Colonic mucosa (tissue), 4 donors: ENCODE measurements around the gene NRM. TPM values are rescaled to one million over a fixed set of nuclear protein-coding genes. Genes with fewer than 3 reads are reported as not detected.
A peak's percentile ranks its signal among the peaks of the same experiment; 100 is the strongest.

Source experiments
- DNase-seq: peaks from one replicate; pipeline ENCODE4 v3.0.0-alpha.2; 2020
- H3K27ac ChIP-seq: fragments of 200-600 bp; one replicate; pipeline ENCODE4 v1.8.0; 2021
- H3K27me3 ChIP-seq: fragments of 200-600 bp; one replicate; pipeline ENCODE4 v1.8.0; 2021
- H3K36me3 ChIP-seq: fragments of 200-600 bp; one replicate; pipeline ENCODE4 v1.8.0; 2021
- H3K4me1 ChIP-seq: fragments of 200-600 bp; one replicate; pipeline ENCODE4 v1.8.0; 2021; ENCODE audit warnings: mild to moderate bottlenecking
- H3K4me3 ChIP-seq: fragments of 200-600 bp; one replicate; pipeline ENCODE4 v1.8.0; 2021
- H3K9ac ChIP-seq, 2 donors: one replicate each; pipeline ENCODE4 v1.7.0; 2013; ENCODE audit warnings: control low read depth in 2 of 2, low read depth in 2 of 2, low read length in 2 of 2
- H3K9me3 ChIP-seq: fragments of 200-600 bp; one replicate; pipeline ENCODE4 v1.8.0; 2021
- intact Hi-C: fragments of 100-400 bp; cut with DNase I; formaldehyde crosslinking; loops from one replicate; pipeline ENCODE4 v1.14.1; 2022
- total RNA-seq, 2 donors: library from RNA; stranded (reverse); fragmentation: NEBNext Ultra II Directional in 1 of 2; extraction: Animal tissue kit (Norgen Biotek cat#: 25700) in 1 of 2; gene quantifications; one replicate each; pipeline ENCODE4 v1.2.1, GENCODE V29; 2021
- TF ChIP-seq, protein P1 (sequence below): fragments of 200-600 bp; IDR thresholded peaks from one replicate; pipeline ENCODE4 v1.8.0; 2022; ENCODE audit warnings: antibody characterized with exemption, mild to moderate bottlenecking
- donor health status: healthy.
- donor health status: DM: no; HTN: no; CAD: no.
- donor health status: DM: no; HTN: no; CAD: no.

Gene NRM
- total RNA-seq, 2 donors from 2014 or later: 7.4 to 19.2 TPM

DNA sequence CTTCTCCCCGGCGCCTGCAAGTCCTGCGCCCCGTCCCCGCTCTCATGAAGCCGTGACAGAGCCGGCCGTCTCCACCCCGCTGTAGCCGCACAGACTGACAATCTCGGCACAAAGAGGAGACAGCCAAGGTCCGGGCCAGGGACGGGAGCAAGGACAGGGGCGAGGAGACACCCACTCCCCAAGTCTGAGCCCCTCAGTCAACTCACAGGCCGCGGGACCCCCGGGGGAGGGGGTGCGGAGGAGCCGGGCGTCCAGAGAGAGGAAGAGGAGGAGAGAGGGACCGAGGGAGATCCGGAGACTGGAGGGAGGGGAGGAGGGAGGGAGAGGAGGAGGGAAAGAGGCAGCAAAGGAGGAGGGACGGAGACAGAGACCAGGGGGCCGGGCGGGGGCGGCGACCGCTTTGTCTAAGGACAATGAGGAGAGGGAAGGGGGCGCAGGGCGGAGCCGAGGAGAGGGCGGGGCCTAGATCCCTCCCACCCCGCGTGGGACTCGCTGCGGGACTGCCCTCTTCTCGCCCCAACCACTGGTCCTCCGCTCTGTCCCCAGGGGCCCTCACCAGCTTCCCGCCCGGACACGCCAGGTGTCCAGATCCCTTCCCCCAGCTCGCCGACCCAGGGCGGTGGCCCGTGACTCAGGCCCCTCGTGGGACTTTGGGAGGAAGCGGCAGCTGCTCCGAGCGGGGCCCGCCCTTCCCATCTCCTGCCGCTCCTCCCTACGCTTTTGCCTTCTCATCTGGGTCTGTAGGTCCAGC is 3.7 kb downstream of the NRM start:
- no peaks in the 10 kb centered on the region for H3K27me3 ChIP-seq
- no peaks in the 10 kb centered on the region for H3K36me3 ChIP-seq
- intact Hi-C loops: no loop called here
- H3K4me3 ChIP-seq: peak overlapping the region; percentile 53
- peak overlapping the region; percentile 91 to 92 for H3K9ac ChIP-seq
- H3K9me3 ChIP-seq: no peaks in the 10 kb centered on the region
- DNase-seq: peak; percentile 88
- peak overlapping the region; percentile 84 for H3K27ac ChIP-seq
- peaks cover 11% of the 10 kb centered on the region for H3K4me1 ChIP-seq
- TF ChIP-seq, protein P1, sequence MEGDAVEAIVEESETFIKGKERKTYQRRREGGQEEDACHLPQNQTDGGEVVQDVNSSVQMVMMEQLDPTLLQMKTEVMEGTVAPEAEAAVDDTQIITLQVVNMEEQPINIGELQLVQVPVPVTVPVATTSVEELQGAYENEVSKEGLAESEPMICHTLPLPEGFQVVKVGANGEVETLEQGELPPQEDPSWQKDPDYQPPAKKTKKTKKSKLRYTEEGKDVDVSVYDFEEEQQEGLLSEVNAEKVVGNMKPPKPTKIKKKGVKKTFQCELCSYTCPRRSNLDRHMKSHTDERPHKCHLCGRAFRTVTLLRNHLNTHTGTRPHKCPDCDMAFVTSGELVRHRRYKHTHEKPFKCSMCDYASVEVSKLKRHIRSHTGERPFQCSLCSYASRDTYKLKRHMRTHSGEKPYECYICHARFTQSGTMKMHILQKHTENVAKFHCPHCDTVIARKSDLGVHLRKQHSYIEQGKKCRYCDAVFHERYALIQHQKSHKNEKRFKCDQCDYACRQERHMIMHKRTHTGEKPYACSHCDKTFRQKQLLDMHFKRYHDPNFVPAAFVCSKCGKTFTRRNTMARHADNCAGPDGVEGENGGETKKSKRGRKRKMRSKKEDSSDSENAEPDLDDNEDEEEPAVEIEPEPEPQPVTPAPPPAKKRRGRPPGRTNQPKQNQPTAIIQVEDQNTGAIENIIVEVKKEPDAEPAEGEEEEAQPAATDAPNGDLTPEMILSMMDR: no peak

DNA sequence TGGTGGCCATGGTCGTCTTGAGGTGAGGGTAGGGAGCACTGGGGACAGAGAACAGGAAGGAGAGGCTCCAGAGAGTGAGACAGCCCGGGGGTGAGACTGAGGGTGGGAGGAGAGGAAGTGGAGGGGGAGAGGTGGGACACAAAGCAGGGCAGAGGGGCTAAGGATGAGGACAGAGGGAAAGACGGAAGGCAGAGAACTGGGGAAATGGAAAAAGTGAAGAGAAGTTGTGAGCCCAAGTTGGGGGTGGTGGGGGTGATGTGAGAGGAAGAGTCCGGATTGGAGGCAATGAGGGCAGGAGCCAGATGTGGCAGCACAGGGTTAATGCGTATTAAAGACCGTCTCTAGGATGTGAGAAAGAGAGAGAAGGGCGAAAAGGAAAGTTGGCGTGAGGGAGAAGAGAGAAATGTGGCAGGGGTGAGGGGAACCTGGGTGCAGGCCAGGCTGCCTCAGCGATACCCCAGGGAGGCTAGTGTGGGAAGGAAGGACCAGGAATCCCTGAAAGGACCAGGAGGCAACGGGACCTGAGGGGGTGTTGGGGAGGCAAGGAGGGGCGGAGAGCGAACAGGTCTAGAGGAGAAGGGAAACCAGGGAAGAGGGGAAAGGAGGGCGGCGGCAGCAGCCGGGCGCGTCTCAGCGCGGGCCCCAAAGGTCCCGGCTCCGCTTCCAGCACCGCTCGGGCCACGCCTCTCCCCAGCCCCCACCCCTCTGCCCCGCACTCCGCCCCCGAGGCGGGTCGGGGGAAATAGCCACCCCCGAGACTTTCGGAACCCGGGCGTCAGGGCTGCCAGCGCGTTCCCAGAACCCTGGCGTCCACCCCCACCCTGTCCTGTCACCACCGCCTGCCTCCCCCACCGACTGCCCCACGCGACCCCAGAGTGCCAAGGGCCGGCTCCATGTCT is 4.5 kb downstream of the NRM start, which contains the start of gene PPP1R18:
PPP1R18 (minus strand) TSS at position 637 of the 899 bp plus-strand sequence; CDS start at position 10, 627 bp downstream.
- H3K4me3 ChIP-seq: peak within 1 kb of the TSS; percentile 53
- no peaks in the 10 kb centered on the region for H3K36me3 ChIP-seq
- H3K27ac ChIP-seq: peak within 1 kb of the TSS; percentile 84
- H3K27me3 ChIP-seq: no peaks in the 10 kb centered on the region
- no peaks in the 10 kb centered on the region for H3K9me3 ChIP-seq
- intact Hi-C loops: no loop called here
- peak within 1 kb of the TSS; percentile 91 to 92 for H3K9ac ChIP-seq
- DNase-seq: peak; percentile 80
- TF ChIP-seq, protein P1: no peak
- peaks cover 11% of the 10 kb centered on the region for H3K4me1 ChIP-seq

- Histone ChIP-seq H3K27ac (peak overlapping the region; percentile 84), H3K4me3 (peak overlapping the region; percentile 53), H3K9ac (peak overlapping the region; percentile 67 to 92), H3K27me3 (no peaks in the 10 kb centered on the region), H3K4me1 (peaks cover 13% of the 10 kb centered on the region), H3K9me3 (no peaks in the 10 kb centered on the region), H3K36me3 (no peaks in the 10 kb centered on the region)
- intact Hi-C loops: no loop called here
- DNase-seq: no peak
- TF ChIP-seq, protein P1: no peak
Observed at GRCh38 chr6:30685157-30686008, 5.4 kb downstream of the NRM start.

GRCh38 chr6:30684386-30685156 is 6.2 kb downstream of the NRM start:
- Histone ChIP-seq H3K27me3 (no peaks in the 10 kb centered on the region), H3K4me3 (peak overlapping the region; percentile 53), H3K9me3 (no peaks in the 10 kb centered on the region), H3K9ac (peak overlapping the region; percentile 67 to 92), H3K36me3 (no peaks in the 10 kb centered on the region), H3K27ac (peak overlapping the region; percentile 84), H3K4me1 (peaks cover 8% of the 10 kb centered on the region)
- TF ChIP-seq, protein P1: no peak
- intact Hi-C loops: no loop called here
- peak; percentile 60 for DNase-seq
